GM04503 (cell line): ENCODE data around the gene RAD23B.
"Not testable (repeated sequence)": the region's sequence is repeated elsewhere in the genome, so short reads cannot be mapped to it uniquely, and the experiment has no call there.

Experiments used
- DNase-seq: peaks from one replicate; pipeline ENCODE4 v3.0.0-alpha.2; 2012; ENCODE audit warnings: low read depth

RAD23B gene

DNA sequence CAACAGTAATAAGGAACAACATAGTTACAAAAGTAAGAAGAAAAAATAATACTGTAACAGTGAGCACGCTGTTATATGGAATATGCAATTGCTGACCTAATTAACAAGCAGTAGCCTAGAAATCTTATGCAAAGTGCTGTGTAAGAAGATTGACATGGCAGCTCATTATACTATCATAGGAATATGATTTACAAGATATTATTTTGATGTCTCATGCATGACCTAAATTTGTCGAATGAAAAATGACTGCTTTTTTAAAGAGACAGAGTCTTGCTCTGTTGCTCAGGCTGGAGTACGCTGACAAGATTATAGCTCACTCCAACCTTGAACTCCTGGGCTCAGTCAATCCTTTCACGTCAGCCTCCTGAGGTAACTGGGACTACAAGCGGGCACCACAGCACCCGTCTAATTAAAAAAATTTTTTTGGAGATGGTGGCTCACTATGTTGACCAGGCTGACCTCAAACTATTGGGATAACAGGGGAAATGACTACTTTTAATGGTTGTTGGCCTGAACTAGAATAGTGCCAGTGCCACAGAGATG lies 10.5 kb downstream of the RAD23B start:
- no peak for DNase-seq

DNA sequence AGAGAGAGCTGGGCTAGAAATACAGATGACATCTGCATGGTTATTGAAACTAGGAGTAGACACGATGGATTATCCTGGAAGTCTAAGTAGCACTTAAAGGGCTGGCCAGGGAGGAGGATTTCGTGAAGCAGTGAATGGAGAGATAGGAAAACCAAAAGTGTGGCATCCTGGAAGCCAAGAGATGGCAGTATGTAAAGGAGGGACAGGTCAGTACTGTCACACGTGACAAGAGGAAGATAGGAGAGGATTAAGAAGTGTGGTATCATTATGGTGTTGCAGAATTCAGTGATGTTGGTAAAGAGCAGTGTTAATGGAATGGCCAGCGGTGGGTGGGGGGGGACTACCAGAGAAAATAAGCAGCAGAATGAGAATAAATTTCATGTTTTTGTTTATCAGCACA lies 11.7 kb downstream of the RAD23B start:
- DNase-seq: no peak

DNA sequence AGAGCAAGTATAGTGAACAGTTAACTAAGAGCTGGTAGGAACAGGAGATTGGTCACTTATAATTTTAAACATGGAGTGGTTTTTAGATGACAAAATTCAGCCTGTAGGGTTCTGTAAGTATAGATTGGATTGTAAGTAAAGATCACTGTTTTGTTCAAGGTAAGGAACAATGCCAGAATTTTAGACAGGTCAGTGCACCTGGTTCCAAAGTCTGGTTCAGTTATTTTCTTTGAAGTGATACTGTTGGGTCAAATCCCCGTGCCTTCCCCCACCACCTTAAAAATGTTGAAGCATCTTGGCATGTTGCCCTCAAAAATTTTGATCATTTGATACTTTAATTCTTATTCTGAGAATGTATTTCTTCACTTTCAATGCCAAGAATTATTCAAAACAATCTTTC lies 12.9 kb downstream of the RAD23B start:
- no peak for DNase-seq

DNA sequence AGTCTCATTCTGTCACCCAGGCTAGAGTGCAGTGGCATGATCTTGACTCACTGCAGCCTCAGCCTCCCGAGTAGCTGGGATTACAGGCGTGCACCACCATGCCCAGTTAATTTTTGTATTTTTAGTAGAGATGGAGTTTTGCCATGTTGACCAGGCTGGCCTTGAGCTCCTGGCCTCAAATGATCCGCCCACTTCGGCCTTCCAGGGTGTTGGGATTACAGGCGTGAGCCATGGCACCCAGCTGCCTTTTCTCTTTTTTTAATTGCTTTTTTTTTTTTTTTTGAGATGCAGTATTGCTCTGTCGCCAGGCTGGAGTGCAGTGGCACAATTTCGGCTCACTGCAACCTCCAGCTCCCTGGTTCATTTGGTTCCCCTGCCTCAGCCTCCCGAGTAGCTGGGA lies 13.5 kb downstream of the RAD23B start:
- not testable (repeated sequence) for DNase-seq

DNA sequence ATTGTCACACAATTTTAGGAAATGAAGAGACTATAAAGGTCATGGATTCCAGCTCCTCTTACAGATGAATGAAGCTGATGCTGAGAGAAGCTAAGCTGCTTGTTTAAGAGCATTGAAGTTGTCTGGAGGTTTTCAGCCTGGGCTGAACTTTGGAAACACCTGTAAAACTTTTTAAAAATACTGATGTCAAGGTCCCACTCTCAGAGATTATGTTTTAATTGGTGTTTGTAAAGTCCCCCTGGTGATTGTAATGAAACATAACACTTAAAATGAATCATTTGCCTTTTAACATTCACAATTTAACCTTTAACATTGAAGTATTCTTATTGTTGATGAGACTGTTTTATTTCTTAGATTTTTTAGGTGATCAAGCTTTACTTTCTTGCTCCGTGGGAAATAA lies 16.4 kb downstream of the RAD23B start:
- no peak for DNase-seq

DNA sequence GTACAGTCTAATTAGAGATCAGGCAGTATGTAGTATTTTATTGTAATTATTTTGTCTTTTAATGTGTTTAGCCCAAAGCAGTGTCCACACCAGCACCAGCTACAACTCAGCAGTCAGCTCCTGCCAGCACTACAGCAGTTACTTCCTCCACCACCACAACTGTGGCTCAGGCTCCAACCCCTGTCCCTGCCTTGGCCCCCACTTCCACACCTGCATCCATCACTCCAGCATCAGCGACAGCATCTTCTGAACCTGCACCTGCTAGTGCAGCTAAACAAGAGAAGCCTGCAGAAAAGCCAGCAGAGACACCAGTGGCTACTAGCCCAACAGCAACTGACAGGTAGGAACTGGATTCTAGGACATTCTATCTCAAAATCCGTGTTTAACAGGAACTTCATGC lies 23.2 kb downstream of the RAD23B start:
- no peak for DNase-seq

DNA sequence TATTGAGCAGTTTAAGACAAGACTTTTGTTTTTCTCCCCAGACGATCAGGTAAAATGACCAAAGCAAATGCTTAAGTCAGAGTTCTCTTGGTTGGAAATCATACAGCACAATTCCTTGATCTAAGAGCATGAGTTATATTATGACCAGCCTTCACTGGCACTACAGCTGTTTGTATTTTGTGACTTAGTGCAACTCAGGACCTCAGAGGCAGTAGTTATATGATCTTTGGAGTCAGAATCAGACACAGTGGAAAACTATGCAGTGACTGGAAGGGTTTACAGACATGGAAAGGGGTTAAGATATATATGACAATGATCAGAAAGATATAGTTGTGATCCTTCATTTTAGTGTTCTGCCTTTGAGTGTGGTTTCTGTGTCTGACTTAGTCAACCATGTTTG lies 24.3 kb downstream of the RAD23B start:
- no peak for DNase-seq

DNA sequence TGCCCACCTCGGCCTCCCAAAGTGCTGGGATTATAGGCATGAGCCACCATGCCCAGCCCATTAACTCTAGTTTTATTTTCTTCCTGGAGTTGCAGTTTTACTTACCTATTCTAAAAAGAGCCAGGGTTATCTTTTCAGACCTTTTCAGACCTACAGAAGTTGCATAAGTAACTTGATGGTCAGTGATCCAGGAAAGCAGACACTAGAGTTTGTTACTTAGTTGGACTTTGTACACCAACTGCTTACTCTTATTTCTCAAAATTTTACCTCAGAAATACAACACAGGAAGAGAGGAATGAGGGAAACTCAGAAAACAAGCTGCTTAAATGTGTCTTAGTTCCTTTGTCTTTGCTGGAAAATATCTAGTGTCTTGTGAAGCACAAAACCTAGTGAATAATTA lies 25.4 kb downstream of the RAD23B start:
- DNase-seq: no peak

DNA sequence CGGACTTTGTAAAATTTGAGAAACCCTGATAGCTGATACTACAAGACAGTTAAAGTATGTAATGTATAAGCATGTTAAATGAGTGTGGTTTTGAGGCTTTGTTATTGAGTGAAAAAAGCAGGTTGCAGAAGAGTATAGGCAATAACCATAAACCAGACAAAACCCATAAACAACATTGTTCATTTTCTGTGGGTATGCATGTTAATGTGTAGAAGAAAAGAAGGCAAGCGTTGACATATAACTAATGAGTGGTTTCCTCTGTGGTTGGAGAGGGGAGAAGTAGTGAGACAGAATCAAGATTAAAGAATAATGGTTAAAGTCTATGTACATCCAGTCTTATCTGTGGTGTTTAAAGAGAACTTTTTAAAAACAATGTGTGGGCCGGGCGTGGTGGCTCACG lies 26.2 kb downstream of the RAD23B start:
- DNase-seq: no peak

DNA sequence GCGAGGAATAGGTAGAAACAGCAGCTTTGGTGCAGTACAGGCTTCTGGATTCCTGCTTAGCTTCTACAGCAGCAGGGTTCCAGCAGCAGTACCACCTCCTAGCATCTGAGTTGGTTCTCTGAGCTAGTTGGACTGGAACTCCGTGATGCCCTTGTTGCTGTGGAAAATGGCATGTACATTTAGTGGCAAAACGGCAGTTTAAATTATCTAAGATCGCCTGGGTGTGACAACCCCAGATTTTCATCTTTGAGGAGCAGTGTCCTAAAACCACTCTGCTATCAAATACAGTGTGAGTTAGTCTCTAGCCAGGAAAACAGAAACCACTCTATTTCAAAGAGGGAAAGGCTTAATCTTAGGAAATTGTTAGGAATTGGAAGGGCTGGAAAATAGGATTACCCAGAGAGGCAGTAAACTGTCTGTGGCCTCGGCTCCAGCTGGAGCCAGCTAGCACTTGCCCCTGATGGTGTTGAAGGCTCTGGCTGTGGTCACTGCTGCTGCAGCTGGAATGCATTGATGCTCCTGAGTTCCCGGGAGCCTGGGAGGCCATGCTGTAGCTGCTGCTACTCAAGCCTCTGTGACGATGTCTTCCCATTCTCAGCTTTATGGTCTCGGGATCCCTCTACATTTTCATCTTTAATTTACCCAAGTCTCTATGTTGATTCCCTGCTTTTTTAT lies 29.4 kb downstream of the RAD23B start:
- DNase-seq: peak; percentile 14

DNA sequence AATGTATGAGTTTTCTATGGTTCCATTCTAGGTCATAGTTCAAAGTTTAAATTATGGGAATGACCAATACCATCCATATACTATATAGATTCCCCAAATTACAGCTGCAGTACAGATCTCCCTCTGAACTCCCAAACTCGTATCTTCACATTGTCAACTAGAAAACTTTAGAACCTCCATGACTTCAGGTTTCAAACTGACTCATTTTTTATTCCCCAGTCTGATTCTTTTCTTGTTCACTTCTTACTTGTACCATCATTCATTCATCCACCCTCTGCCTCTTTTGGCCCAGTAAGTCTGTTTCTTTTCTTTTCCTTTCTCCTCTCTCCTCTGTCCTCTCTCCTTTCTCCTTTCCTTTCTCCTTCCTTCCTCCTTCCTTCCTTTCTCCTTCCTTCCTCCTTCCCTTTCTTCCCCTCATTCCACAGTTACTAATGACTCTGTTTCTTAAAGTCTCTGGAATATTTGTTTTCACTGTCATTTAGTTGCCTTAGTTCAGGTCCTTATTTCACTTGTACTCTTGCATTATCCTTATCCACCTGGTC lies 30.5 kb downstream of the RAD23B start:
- no peak for DNase-seq

DNA sequence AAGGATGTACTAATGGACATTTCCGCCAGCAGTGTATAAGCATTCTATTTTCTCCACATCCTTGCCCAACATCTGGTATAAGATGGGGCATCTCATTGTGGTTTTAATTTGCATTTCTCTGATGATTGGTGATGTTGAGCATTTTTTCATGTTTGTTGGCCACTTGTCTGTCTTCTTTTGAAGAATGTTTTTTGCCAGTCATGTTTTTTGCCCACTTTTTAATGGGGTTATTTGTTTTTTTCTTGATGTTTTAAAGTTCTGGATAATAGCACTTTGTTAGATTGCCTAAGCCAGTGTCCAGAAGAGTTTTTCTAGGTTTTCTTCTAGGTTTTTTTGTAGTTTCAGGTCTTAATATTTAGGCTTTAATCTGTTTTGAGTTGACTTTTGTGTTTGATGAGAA lies 31.7 kb downstream of the RAD23B start:
- no peak for DNase-seq

DNA sequence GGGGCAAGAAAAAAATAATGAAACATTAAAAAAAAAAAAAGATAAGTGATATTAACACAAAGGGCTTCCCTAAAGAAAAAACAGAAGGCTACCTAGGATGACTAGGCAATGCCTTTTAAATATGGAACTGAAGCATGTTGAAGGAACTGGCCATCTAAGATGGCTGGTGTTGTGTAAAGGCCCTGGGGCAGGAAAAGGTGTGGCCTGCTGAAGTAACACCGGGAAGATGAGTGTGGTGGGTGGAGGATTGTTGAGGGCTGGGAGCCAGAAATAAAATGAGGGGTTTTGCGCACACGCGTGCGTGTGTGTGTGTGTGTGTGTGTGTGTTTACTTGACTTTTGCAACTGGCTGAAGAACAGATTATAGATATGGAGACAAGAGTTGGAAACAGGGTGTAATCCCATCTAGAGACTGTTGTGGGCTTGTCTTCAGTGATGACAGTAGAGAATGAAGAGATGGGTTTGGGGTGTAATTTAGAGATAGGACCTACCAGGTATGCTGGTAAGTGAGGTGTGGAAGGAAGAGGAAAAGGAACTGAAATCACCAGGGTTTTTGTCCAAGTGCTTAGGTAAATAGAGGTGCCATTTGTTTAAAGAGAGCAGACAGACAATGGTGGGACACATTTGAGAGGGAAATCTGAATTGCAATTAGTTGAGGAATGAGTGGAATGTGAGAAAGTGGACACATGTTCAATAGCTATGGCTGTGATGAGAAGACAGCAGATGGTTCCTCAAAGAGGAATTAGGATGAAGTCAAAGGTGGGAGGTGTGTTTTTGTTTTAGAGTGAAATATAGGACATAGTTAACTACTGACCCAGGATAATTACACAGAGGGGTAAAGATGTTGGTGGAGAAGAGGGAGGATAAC lies 33.9 kb downstream of the RAD23B start:
- no peak for DNase-seq

DNA sequence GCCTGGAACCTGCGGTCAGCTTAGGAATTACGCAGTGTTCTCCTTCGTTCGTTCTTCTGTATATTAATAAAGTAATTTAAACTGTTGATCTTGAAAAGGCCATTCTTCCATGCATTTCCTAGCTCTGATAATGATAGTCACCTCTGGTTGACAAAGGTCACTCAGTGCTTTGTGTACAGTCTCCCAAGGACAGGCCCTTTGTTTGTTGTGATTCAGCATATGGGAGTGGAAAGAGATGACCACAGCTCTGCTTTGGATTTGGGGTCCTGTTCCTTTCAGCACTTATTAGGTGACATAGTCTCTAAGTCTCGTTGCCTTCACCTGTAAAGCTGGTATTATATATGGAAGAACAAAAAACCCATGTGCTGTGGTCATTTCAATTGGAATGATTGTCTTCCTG lies 39.6 kb downstream of the RAD23B start:
- DNase-seq: no peak

DNA sequence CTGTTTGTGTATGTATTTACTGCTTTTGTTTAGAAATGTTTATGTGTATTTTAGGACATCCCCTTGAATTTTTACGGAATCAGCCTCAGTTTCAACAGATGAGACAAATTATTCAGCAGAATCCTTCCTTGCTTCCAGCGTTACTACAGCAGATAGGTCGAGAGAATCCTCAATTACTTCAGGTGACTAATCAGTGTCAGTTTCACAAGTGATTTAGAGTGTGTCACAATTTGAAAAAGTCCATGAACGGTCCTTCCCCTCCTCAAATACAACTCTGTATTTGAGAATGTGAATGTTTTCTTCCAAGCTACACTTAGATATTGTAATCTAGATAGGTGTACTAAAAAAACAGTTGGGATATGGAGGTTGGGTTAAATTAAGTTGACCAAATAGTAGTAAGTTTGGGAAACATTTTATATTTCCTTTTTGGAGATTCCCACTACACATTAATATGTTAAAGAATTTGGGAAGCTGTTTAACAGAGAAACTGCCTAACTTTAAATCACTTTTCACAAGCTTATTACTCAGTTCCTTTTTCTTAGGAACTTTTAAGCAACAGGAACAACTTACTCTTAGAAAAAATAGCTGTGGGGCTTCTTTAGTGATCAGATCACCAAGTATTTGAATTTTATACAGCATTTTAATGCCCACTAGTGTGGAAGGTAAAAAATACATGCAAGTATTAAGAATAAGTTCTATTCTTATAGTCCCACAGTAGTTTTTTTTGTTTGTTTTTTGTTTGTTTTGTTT lies 40.9 kb downstream of the RAD23B start:
- DNase-seq: no peak

DNA sequence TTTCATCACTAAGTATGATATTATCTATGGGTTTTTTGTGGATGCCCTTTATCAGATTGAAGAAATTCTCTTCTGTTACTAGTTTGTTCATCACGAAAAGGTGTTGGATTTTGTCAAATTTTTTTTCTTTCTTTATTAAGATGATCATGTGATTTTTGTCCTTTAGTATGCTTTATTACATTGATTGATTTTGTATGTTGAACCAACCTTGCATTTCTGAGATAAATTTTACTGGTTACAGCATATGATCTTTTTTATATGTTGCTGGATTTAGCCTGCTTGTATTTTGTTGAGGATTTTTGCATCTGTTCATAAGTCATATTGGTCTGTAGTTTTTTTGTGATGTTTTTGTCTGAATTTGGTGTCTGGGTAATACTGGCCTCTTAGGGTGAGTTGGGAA lies 42.8 kb downstream of the RAD23B start:
- DNase-seq: no peak

DNA sequence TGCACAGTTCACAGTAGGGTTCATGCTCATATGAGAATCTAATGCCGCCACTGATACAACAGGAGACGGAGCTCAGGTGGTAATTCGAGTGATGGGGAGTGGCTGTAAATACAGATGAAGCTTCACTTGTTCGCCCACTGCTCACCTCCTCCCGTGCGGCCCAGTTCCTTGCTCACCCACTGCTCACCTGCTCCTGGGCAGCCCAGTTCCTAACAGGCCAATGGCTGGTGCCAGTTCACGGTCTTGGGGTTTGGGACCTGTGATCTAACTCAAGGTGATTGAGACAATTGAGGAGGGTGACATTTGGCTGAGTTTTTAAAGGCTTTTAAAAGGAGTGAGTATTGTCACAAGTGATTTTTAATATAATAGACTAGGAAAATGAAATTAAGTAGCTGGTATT lies 45.4 kb downstream of the RAD23B start:
- no peak for DNase-seq

DNA sequence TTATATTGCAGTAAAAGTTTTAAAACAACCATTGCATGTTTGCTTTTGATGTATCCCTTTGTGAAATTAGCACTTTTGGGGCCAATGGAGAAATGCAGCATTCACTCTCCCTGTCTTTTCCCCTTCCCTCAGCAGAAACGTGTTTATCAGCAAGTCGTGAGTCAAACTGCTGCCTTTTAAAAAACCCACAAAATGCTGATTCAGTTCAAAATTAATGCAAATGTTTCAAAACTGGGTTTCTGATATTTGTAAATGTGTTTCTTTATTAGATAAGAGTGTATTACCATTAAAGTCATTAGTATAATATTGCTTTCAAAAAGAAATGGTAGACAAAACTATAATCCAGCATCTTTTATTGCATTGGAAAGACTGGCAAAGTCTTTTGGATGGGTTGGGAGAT lies 47.3 kb downstream of the RAD23B start:
- DNase-seq: no peak

DNA sequence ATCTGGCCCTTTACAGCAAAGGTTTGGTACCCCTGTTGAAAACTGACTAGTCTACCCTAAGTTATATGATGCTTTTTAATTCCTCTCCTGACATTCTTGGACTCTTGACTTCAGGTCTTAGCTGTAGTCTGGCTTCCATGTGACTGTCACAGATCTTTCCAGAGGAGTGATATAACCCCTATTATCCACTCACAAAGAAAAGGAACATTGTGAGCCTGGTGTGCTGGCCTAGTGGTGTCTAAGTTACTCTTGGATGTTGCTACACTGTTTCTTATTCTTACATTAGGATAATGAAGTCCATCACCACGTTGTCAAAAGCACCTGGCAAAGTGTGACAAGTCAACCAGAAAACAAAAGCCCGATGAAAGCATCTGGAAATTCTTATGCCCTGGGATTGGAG lies 49.8 kb downstream of the RAD23B start:
- DNase-seq: no peak

DNA sequence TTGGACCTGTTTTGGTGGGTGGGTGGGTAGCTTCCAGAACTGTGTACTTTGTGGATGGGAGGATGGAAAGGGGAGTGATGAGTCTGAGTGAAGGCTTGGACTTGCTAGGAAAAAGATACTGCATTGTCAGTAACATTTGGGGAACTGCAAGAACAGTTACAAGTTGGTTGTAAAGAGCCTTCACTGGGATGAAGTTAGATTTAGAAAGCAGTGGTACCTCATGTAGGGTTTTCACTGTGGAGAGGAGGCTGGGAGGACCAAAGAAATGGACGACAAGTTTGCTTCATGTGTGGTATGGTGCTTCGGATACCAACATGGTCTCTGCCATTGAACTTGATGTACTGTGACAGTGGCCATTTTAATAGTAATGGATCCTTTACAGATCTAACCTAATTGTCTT lies 50.3 kb downstream of the RAD23B start:
- no peak for DNase-seq

DNA sequence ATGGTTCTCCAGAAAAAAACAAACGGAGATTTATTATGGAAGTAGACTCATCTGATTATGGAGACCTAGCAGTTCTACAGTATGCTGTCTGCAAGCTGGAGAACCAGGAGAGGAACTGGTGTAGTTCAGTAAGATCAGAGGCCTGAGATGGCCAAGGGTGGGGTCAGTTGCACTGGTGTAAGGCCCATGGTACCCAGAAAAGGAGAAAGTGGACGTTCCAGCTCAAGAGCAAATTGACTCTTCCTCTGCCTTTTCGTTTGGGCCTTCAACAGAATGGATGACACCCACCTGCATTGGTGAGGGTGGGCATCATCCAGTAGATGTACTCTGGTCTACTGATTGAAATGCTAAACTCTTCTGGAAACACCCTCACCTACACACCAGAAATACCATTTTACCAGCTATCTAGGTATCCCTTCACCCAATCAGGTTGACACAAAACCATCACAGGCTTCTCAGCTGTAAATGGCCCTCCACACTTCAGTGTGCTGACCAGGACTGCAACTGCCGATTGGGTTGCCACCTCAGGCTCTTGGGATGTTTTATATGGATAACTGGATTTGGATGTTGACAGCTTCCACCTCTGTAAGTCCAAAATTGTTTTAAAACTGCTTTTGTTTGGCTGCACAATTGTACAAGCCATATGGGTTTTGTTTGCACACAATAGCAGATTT lies 51.2 kb downstream of the RAD23B start:
- no peak for DNase-seq

DNA sequence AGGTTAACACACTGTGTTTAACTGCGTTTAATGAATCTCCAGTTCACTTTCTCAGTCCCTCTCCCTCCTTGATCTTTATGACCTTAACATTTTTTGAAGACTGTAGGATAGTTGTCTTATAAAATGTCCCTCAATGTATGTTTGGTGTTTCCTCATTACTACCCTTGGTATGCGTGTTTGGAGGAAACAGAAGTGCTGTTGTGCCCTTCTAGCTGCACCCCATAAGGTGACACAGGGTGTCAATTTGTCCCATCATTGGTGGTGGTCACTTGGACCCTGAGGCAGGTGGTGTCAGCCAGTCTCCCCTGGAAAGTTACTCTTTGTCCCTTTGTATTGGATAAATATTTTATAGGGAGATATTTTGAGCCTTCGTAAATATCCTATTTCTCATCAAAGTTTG lies 52.3 kb downstream of the RAD23B start:
- DNase-seq: no peak
